ENCODE measurements around the gene KCTD20. TPM values are rescaled to one million over a fixed set of nuclear protein-coding genes. Genes with fewer than 3 reads are reported as not detected.

Gene KCTD20
- total and polyA plus RNA-seq, 9 of the 15 experiments (the other 6 are each of a cell fraction or from before 2014, with no cell fraction given) = 28.9 to 160 (median 70.6) TPM

GRCh38 chr6:36517408-36517807 lies 74.6 kb downstream of the KCTD20 start:
- no peaks in the 10 kb centered on the region for H3K27me3 ChIP-seq (ENCODE audit: control insufficient read depth in 2 of 2, insufficient read depth in 2 of 2, low read length in 2 of 2)
- H3K9me3 ChIP-seq (replicated peaks; ENCODE audit: control insufficient read depth, insufficient read depth, low read depth, low read length) = no peaks in the 10 kb centered on the region
- BruUV-seq (replicated peaks) = no TSS peak
- TF ChIP-seq STAG1 (CRISPR knock-in tag; IDR thresholded peaks at IDR 0.05; ENCODE audit: borderline replicate concordance) (no peak), NR3C1 (CRISPR knock-in tag; IDR thresholded peaks at IDR 0.05) (no peak), U2AF2 (optimal IDR thresholded peaks at IDR 0.05; ENCODE audit: low read depth, low read length) (no peak), PURB (CRISPR knock-in tag; IDR thresholded peaks at IDR 0.05; ENCODE audit: low read depth) (no peak), RAD51 (IDR thresholded peaks at IDR 0.05; ENCODE audit: borderline replicate concordance, low read depth) (no peak), EZH2 (IDR thresholded peaks at IDR 0.05; ENCODE audit: borderline replicate concordance, low read depth, low read length) (no peak)
- H3K79me2 ChIP-seq (ENCODE audit: control insufficient read depth, insufficient read depth, low read length) = no peaks in the 10 kb centered on the region
- 60% methylated on average over 2 of the region's 2 CpGs for WGBS (ENCODE audit: insufficient coverage, low coverage, missing lambda C conversion rate)
- H3K4me1 ChIP-seq (replicated peaks in 1 of 2; ENCODE audit: control insufficient read depth in 2 of 2, insufficient read depth in 2 of 2, low read length in 2 of 2) = no peaks in the 10 kb centered on the region
- H4K20me1 ChIP-seq (replicated peaks; ENCODE audit: control insufficient read depth, insufficient read depth, low read length) = no peaks in the 10 kb centered on the region
- no peak for DNase-seq (ENCODE audit: extremely low read depth in 1 of 4, low spot score in 3 of 4)
- no peak overlapping the region for H3K4me2 ChIP-seq (ENCODE audit: insufficient read depth, low read length)
- no peak for FAIRE-seq
- peaks cover 63% of the 10 kb centered on the region for H3K36me3 ChIP-seq (ENCODE audit: control insufficient read depth, insufficient read depth, low read length)
- H3K9me1 ChIP-seq (ENCODE audit: control insufficient read depth, insufficient read depth, low read length) = no peaks in the 10 kb centered on the region
- in situ Hi-C loops (cut with MboI) = no loop called here
- no peak overlapping the region for H2AFZ ChIP-seq (ENCODE audit: low read depth, low read length)
- ChIA-PET POLR2A (interaction anchor here (1.0 to 1.2 kb wide), 4 partner anchors 9 to 76 kb away, joined by 3 read pairs; no protein-coding TSS in a partner anchor), CTCF (ENCODE audit: low intra/inter-chr PET ratio) (no interaction called here)
- ATAC-seq = no peak
- no peak overlapping the region for H3K9ac ChIP-seq (ENCODE audit: insufficient read depth in 1 of 2, low read depth in 2 of 2, low read length in 2 of 2)
- H3K4me3 ChIP-seq = no peak overlapping the region
- H3K27ac ChIP-seq (ENCODE audit: extremely low read depth, low read depth, low read length) = no peak overlapping the region
- intact Hi-C loops (cut with micrococcal nuclease) = no loop called here

GRCh38 chr6:36519352-36519751 lies 76.6 kb downstream of the KCTD20 start:
- DNase-seq (ENCODE audit: extremely low read depth in 1 of 4, low spot score in 3 of 4) = no peak
- Histone ChIP-seq H3K9me3 (replicated peaks; ENCODE audit: control insufficient read depth, insufficient read depth, low read depth, low read length) (no peaks in the 10 kb centered on the region), H3K4me2 (ENCODE audit: insufficient read depth, low read length) (no peak overlapping the region), H3K27ac (ENCODE audit: extremely low read depth, low read depth, low read length) (no peak overlapping the region), H3K4me3 (no peak overlapping the region), H3K4me1 (replicated peaks in 1 of 2; ENCODE audit: control insufficient read depth in 2 of 2, insufficient read depth in 2 of 2, low read length in 2 of 2) (no peaks in the 10 kb centered on the region), H3K79me2 (ENCODE audit: control insufficient read depth, insufficient read depth, low read length) (no peaks in the 10 kb centered on the region), H2AFZ (ENCODE audit: low read depth, low read length) (no peak overlapping the region), H3K9ac (ENCODE audit: insufficient read depth in 1 of 2, low read depth in 2 of 2, low read length in 2 of 2) (no peak overlapping the region), H3K36me3 (ENCODE audit: control insufficient read depth, insufficient read depth, low read length) (peaks cover 74% of the 10 kb centered on the region), H3K9me1 (ENCODE audit: control insufficient read depth, insufficient read depth, low read length) (no peaks in the 10 kb centered on the region), H3K27me3 (ENCODE audit: control insufficient read depth in 2 of 2, insufficient read depth in 2 of 2, low read length in 2 of 2) (no peaks in the 10 kb centered on the region), H4K20me1 (replicated peaks; ENCODE audit: control insufficient read depth, insufficient read depth, low read length) (no peaks in the 10 kb centered on the region)
- in situ Hi-C loops (cut with MboI) (no loop called here), intact Hi-C loops (cut with micrococcal nuclease) (no loop called here)
- ATAC-seq = no peak
- ChIA-PET CTCF (ENCODE audit: low intra/inter-chr PET ratio) (no interaction called here), POLR2A (interaction anchor here (0.7 to 1.1 kb wide), 5 partner anchors 11 to 288 kb away, joined by 3 read pairs; no protein-coding TSS in a partner anchor)
- no TSS peak for BruUV-seq (replicated peaks)
- no peak for FAIRE-seq
- no peak for TF ChIP-seq ZNF518B (CRISPR knock-in tag; IDR thresholded peaks at IDR 0.05)
- no peak for TF ChIP-seq TOE1 (IDR thresholded peaks at IDR 0.05; ENCODE audit: borderline replicate concordance)
- no peak for TF ChIP-seq TOE1 (CRISPR knock-in tag; IDR thresholded peaks at IDR 0.05; ENCODE audit: borderline replicate concordance, low read depth)
- TF ChIP-seq ERF (CRISPR knock-in tag; IDR thresholded peaks at IDR 0.05) = no peak
- no peak for TF ChIP-seq FOXA3 (CRISPR knock-in tag; conservative IDR thresholded peaks at IDR 0.05 in 1 of 2, IDR thresholded peaks at IDR 0.05 in 1 of 2)
- TF ChIP-seq HNRNPL (IDR thresholded peaks at IDR 0.05; ENCODE audit: low read depth, low read length) = no peak
- TF ChIP-seq ZNF778 (CRISPR knock-in tag; IDR thresholded peaks at IDR 0.05) = no peak
- no peak for TF ChIP-seq OTX1 (CRISPR knock-in tag; IDR thresholded peaks at IDR 0.05)
- TF ChIP-seq PCBP2 (IDR thresholded peaks at IDR 0.05; ENCODE audit: low read depth, low read length, poor library complexity, severe bottlenecking) = no peak
